Measurements from ENCODE around the gene ZNF527.
"Not testable (repeated sequence)": the region's sequence is repeated elsewhere in the genome, so short reads cannot be mapped to it uniquely, and the experiment has no call there.

The ZNF527 gene

GRCh38 chr19:37370880-37371661 lies at the start of gene ZNF527:
TSS of gene ZNF527 (plus strand) at chr19:37371099. CDS start at chr19:37374199, 3,100 bp downstream.
- in situ Hi-C loops (cut with MboI; ENCODE audit: low sequenced_read_pairs), result no loop called here

GRCh38 chr19:37329686-37330085 lies 41.2 kb upstream of the ZNF527 start:
- in situ Hi-C loops (cut with MboI; ENCODE audit: low sequenced_read_pairs), result no loop called here

- in situ Hi-C loops (cut with MboI; ENCODE audit: low sequenced_read_pairs), result no loop called here
These were observed 38.1 kb upstream of the ZNF527 start for GRCh38 chr19:37332839-37333238.

DNA sequence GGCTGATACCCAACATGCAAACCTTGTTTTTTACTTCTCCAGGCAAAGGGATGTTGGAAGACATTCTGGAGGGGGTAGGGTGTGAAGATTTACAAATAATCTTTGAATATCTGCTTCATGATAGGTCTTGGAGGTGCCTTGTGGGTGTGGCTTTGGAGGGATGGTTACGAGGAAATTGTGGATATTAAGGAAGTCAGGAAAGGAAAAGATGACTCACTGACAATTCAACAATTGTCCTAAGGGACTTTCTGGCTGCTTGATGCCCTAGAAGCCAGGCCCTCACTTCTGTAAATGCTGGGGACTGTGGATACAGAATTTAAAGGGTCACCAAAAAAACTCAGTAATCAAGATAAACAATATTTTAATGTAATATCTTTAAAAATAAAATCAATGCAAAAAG lies 37.4 kb upstream of the ZNF527 start:
- in situ Hi-C loops (cut with MboI; ENCODE audit: low sequenced_read_pairs), result no loop called here

GRCh38 chr19:37334179-37335071 lies 36.5 kb upstream of the ZNF527 start:
- in situ Hi-C loops (cut with MboI; ENCODE audit: low sequenced_read_pairs), result no loop called here

GRCh38 chr19:37342753-37343152 lies 28.1 kb upstream of the ZNF527 start:
- in situ Hi-C loops (cut with MboI; ENCODE audit: low sequenced_read_pairs), result no loop called here

GRCh38 chr19:37346091-37346490 lies 24.8 kb upstream of the ZNF527 start:
- in situ Hi-C loops (cut with MboI; ENCODE audit: low sequenced_read_pairs), result no loop called here

DNA sequence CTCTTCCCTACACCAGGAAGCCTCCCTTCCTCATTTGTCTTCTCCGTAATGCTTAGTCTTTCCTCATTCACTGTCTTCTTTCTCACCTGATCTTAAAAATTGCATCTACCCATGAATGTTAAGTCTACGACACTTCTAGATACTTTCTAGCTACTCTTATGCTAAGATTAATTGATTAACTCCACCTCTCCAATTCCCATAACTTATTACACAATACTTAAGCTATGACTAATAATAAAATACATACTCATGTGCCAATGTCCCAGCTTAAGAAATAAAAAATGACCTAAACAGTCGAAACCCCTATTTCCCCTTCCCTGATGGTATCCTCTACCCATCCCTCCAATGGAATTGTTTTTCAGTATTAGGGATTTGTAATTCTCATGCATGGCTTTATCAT lies 22.8 kb upstream of the ZNF527 start:
- in situ Hi-C loops (cut with MboI; ENCODE audit: low sequenced_read_pairs), result no loop called here

DNA sequence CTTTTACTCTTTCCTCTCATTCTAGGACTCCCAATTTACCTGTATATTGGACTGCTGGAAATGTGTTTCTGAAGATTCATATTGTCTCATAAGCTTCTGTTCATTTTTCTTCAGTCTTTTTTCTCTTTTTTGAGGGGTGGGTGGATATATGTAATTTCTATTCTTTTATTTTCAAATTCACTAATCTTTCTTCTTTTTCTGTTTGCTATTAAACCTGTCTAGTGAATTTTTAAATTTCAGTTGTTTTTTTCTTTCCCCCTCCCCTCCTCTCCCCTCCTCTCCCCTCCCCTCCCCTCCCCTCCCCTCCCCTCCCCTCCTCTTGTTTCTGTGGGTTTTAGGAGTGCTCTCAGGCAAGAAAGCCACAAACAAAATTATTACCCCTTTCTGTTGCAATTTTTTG lies 16.9 kb upstream of the ZNF527 start:
- in situ Hi-C loops (cut with MboI; ENCODE audit: low sequenced_read_pairs), result no loop called here

DNA sequence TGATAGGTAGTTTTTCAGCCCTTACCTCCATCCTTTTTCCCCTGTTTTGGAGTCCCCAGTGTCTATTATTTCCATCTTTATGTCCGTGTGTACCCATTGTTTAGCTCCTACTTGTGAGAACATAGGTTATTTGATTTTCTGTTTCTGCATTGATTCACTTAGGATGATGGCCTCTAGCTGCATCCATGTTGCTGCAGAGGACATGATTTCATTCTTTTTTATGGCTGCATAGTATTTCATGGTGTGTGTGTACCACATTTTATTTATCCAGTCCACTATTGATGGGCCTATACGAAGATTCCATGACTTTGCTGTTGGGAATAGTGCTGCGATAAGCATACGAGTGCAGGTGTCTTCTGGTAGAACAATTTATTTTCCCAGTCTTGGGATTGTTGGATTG lies 15.0 kb upstream of the ZNF527 start:
- in situ Hi-C loops (cut with MboI; ENCODE audit: low sequenced_read_pairs), result no loop called here

- in situ Hi-C loops (cut with MboI; ENCODE audit: low sequenced_read_pairs), result no loop called here
These were observed 8.9 kb upstream of the ZNF527 start for GRCh38 chr19:37361994-37362393.

GRCh38 chr19:37362733-37363132 lies 8.2 kb upstream of the ZNF527 start:
- in situ Hi-C loops (cut with MboI; ENCODE audit: low sequenced_read_pairs), result no loop called here

DNA sequence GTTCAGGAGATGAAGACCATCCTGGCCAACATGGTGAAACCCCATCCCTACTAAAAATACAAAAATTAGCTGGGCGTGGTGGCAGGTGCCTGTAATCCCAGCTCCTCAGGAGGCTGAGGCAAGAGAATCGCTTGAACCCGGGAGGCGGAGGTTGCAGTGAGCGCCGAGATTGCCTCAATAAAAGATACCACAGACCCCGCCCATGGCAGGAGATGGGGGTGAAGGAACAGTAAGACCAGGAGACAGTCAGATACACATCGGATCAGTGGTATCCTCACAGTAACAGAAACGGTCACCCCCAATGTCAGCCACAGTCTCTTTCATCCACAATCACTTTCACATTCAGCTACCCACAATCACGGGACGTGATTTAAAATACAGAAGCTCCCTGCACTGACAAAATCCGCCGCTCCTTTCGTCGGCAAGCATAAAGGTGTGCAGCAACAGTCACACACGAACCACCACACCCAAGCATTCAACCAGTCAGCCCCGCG lies 466 bp upstream of the ZNF527 start:
- in situ Hi-C loops (cut with MboI; ENCODE audit: low sequenced_read_pairs), result not testable (repeated sequence)

DNA sequence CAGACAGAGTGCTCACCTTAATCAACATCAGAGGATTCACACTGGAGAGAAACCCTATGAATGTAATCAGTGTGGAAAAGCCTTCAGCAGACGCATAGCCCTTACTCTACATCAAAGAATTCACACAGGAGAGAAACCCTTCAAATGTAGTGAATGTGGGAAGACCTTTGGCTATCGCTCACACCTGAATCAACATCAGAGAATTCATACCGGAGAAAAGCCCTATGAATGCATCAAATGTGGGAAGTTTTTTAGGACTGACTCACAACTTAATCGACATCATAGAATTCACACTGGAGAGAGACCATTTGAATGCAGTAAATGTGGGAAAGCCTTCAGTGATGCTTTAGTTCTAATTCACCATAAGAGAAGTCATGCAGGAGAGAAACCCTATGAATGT lies 18.3 kb downstream of the ZNF527 start:
- in situ Hi-C loops (cut with MboI; ENCODE audit: low sequenced_read_pairs), result no loop called here

DNA sequence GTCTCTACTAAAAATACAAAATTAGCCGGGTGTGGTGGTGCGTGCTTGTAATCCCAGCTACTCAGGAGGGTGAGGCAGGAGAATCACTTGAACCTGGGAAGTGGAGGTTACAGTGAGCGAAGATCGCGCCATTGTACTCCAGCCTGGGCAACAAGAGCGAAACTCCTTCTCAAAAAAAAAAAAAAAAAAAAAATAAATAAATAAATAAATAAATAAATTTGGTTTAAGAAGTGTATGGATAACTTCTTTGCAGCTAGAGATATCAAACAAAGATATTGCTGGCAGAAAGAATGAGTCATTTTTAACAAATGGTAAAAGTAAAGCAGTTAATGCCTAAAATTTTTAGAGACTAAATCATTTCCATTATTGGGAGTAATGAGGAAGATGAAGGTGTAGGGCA lies 20.5 kb downstream of the ZNF527 start:
- in situ Hi-C loops (cut with MboI; ENCODE audit: low sequenced_read_pairs), result not testable (repeated sequence)

GRCh38 chr19:37401078-37401477 lies 30.2 kb downstream of the ZNF527 start:
- in situ Hi-C loops (cut with MboI; ENCODE audit: low sequenced_read_pairs), result no loop called here

DNA sequence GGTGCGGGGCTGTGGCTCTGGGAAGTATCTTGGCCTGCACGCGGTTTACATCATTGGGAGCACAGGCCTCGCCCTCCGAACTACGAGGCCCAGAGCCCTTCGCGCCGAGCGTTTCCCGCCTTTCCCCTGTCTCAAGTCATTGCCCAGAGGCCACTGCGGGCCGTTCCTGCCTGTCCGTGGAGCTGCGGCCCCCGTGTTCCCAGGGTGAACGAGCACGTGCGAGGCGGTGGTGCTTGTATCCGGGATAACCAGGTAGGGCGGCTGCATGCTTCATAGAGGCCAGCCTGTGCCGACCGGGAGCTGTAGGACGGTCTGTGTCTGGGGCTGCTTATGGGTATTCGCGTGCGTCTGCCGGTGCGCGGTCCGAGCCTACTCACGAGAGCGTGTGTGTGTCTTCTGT lies 32.5 kb downstream of the ZNF527 start:
- in situ Hi-C loops (cut with MboI; ENCODE audit: low sequenced_read_pairs), result no loop called here

GRCh38 chr19:37406140-37406846 lies 35.4 kb downstream of the ZNF527 start:
- in situ Hi-C loops (cut with MboI; ENCODE audit: low sequenced_read_pairs), result not testable (repeated sequence)

GRCh38 chr19:37412700-37413099 lies 41.8 kb downstream of the ZNF527 start:
- in situ Hi-C loops (cut with MboI; ENCODE audit: low sequenced_read_pairs), result no loop called here

DNA sequence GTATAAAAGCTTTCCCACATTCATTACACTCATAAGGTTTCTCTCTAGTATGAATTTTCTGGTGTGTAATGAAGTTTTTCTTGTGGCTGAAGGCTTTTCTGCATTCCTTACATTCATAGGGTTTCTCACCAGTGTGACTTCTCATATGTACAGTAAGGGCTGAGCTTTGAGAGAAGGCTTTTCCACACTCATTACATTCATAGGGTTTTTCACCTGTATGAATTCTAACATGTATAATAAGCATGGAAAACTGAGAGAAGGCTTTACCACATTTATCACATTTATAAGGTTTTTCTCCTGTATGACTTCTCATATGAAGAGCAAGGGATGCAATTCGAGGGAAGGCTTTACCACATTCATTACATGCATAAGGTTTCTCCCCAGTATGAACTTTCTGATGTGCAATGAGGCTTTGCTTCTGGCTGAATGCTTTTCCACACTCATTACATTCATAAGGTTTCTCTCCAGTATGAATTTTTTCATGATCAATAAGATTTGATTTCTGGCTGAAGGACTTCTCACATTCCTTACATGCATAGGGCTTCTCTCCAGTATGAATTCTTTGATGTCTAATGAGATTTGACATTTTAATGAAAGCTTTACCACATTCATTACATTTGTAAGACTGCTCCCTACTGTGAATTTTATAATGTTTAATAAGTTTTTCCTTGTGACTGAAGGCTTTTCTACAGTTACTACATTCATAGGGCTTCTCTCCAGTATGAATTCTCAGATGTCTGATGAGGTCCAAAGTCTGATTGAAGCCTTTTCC lies 42.6 kb downstream of the ZNF527 start:
- in situ Hi-C loops (cut with MboI; ENCODE audit: low sequenced_read_pairs), result no loop called here
